Mucosa of descending colon (tissue), 3 donors: ENCODE results near the gene ZNF804B. TPM values are rescaled to one million over a fixed set of nuclear protein-coding genes. Genes with fewer than 3 reads are reported as not detected.

Experiments
- ATAC-seq: fragments of 200-7000 bp; cut with Tn5 transposase; one replicate; pipeline ENCODE4 v1.9.1; 2020; ENCODE audit warnings: mild to moderate bottlenecking, moderate library complexity
- DNase-seq, 3 donors: peaks; one replicate each; pipeline ENCODE4 v3.0.0-alpha.2; 2020
- H3K36me3 ChIP-seq: fragments of 200-600 bp; one replicate; pipeline ENCODE4 v1.8.0; 2021; ENCODE audit warnings: low read depth, mild to moderate bottlenecking
- H3K4me1 ChIP-seq: fragments of 200-600 bp; one replicate; pipeline ENCODE4 v1.8.0; 2021; ENCODE audit warnings: low read depth, mild to moderate bottlenecking
- H3K4me3 ChIP-seq: fragments of 200-600 bp; one replicate; pipeline ENCODE4 v1.8.0; 2021; ENCODE audit warnings: mild to moderate bottlenecking
- H3K9me3 ChIP-seq: fragments of 200-600 bp; one replicate; pipeline ENCODE4 v1.8.0; 2021; ENCODE audit warnings: mild to moderate bottlenecking
- intact Hi-C, 2 donors: fragments of 100-400 bp; cut with DNase I in 1 of 2; cut with micrococcal nuclease in 1 of 2; formaldehyde crosslinking; loops; one replicate each; pipeline versions ENCODE4 v1.11.0 to v1.11.1; 2022; cut with DNase I, micrococcal nuclease
- total RNA-seq, 3 donors: library from RNA; stranded (reverse); fragmentation: NEBNext Ultra II Directional in 2 of 3; extraction: Animal tissue kit (Norgen Biotek cat#: 25700) in 2 of 3; gene quantifications; one replicate each; pipeline versions ENCODE4 v1.2.1 to v1.2.4, GENCODE V29; 2021 to 2023
- TF ChIP-seq, protein P1 (sequence below): fragments of 200-600 bp; IDR thresholded peaks from one replicate; pipeline ENCODE4 v1.8.0; 2022; ENCODE audit warnings: antibody characterized with exemption, mild to moderate bottlenecking
- donor health status: DM: no; HTN: no; CAD: no; lungs with moderate emphysema.
- donor health status: DM: no; HTN: no; CAD: no.
- donor health status: DM: no; HTN: yes; CAD: no.

The ZNF804B gene
- total RNA-seq, 3 donors from 2014 or later: 0.06 TPM; not detected in 2

DNA sequence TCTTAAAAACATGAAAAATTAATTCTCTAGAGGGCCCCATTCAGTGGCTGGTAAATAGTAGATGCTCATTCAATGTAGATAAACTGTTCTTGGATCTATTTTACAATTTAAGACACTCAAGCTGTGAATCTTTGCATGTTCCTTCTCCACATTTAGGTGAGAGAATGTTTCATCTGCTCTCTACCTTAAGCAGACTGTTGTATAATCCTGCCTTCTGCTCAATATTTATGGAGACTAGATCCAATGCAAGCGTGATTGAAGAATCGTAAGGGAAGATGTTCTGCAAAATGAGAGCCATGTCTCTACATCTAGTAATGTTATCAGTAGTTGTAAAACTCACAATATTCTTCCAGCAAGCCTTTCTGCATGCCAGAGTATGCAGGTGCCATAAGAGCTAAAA, 151.0 kb downstream of the ZNF804B start:
- Histone ChIP-seq H3K36me3 (no peaks in the 10 kb centered on the region), H3K4me1 (no peaks in the 10 kb centered on the region), H3K4me3 (no peak overlapping the region), H3K9me3 (no peaks in the 10 kb centered on the region)
- intact Hi-C loops: no loop called here
- DNase-seq (no peak), ATAC-seq (no peak)
- TF ChIP-seq, protein P1, sequence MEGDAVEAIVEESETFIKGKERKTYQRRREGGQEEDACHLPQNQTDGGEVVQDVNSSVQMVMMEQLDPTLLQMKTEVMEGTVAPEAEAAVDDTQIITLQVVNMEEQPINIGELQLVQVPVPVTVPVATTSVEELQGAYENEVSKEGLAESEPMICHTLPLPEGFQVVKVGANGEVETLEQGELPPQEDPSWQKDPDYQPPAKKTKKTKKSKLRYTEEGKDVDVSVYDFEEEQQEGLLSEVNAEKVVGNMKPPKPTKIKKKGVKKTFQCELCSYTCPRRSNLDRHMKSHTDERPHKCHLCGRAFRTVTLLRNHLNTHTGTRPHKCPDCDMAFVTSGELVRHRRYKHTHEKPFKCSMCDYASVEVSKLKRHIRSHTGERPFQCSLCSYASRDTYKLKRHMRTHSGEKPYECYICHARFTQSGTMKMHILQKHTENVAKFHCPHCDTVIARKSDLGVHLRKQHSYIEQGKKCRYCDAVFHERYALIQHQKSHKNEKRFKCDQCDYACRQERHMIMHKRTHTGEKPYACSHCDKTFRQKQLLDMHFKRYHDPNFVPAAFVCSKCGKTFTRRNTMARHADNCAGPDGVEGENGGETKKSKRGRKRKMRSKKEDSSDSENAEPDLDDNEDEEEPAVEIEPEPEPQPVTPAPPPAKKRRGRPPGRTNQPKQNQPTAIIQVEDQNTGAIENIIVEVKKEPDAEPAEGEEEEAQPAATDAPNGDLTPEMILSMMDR: no peak

DNA sequence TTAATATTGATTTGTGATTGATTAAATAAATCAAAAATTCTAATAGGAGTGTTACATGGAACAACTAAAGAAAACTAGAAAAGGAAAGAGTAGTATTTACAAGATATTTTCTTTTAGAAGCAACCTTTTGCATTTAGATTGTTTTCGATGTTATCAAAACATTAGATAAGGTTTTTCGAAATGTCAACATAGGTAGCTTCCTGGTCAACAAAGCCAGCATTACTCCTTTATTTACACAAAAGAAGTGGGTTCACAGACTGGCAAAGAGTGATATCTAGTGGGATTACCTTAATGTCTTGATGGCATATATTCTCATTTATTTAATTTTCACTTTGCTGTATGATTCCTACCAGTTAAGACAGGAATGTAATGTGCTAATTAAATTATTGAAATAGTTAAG, 153.4 kb downstream of the ZNF804B start:
- DNase-seq (no peak), ATAC-seq (no peak)
- Histone ChIP-seq H3K4me1 (no peaks in the 10 kb centered on the region), H3K36me3 (no peaks in the 10 kb centered on the region), H3K9me3 (no peaks in the 10 kb centered on the region), H3K4me3 (no peak overlapping the region)
- TF ChIP-seq, protein P1: no peak
- intact Hi-C loops: no loop called here

DNA sequence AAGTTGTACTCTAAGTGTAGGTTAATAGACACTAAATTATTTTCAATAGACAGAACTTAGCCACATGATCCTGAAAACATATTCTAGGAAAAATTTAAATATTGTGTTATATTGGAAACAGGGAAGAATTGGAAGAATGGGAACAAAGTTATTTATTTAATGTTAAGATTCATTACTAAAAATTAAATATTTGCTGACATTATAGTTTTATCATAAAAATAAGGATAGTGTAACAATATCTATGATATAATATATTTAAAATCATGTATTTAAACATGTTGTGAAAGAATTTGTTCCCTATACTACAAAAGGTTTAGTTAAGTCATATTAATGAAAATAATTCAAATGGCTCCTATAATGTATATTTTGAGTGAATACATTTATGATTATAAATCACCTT, 156.1 kb downstream of the ZNF804B start:
- DNase-seq (no peak), ATAC-seq (no peak)
- Histone ChIP-seq H3K9me3 (no peaks in the 10 kb centered on the region), H3K36me3 (no peaks in the 10 kb centered on the region), H3K4me3 (no peak overlapping the region), H3K4me1 (no peaks in the 10 kb centered on the region)
- intact Hi-C loops: no loop called here
- TF ChIP-seq, protein P1: no peak

DNA sequence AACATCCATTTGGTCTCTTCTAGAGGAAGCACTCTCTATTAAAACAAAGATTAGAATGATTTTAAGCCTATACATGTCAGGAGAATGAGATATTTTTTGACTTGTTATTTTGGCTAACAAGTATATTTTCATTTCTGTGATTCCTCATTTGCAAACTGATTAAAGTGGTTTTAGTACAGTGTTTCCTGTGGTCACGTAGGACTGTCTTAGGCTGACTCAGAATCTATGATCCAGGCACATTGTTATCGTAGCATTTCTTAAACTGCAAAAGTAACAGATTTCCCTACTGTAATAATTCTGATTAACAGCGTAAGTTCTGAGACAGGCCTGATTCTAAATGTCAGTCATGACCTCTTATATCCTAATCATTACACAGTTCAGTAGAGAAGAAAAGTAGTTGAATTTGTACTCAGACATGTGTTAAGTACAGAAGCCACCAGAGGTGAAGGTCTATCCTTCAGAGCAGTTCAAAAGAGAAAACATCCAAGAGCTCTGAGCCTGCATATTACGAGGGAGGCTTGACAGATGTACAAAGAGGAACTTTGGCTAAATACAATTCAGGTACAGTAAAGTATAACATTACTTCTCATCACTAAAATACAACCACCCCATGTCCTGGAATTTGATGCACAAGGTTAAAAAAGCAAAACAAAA, 160.1 kb downstream of the ZNF804B start:
- Histone ChIP-seq H3K4me1 (no peaks in the 10 kb centered on the region), H3K9me3 (no peaks in the 10 kb centered on the region), H3K4me3 (no peak overlapping the region), H3K36me3 (no peaks in the 10 kb centered on the region)
- ATAC-seq (no peak), DNase-seq (no peak)
- TF ChIP-seq, protein P1: no peak
- intact Hi-C loops: no loop called here

DNA sequence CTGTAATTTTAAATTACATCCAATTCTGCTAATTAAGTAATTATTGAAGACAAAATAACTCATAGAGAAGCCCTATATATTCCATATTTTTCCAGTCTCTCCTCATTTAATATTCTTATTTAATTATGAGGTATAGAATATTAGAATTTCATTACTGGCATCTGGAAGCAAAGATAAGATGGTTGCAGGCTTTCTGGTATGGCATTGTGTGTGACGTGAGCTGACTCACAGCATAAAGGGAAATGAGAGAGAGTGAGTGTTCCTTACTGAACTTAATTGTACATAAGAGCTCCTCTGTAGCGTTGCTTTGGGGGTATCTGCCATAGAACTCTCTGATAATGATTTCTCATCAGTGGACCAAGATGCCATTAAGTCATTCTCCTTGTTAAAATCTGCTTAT, 163.4 kb downstream of the ZNF804B start:
- ATAC-seq (no peak), DNase-seq (no peak)
- H3K4me1 ChIP-seq: no peaks in the 10 kb centered on the region
- TF ChIP-seq, protein P1: no peak
- no peaks in the 10 kb centered on the region for H3K9me3 ChIP-seq
- H3K36me3 ChIP-seq: no peaks in the 10 kb centered on the region
- intact Hi-C loops: no loop called here
- no peak overlapping the region for H3K4me3 ChIP-seq

DNA sequence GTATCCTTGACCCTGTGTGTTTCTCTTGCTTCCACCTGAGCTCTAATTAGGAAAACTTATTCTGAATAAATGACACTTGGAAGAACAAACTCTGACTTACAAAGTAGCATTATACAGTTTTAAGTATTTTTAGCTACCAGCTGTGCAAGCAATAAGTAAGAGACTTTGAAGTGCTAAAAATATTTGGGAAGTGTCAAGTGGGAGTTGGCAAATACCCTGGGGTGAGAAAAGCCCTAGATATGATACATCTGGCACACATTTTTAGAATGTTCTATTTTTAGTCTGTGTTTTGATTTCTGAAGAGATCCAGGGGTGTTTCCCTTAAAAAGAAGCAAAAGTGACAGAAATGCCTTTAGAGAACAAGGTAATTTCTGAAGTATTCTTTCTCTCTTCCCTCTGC, 168.8 kb downstream of the ZNF804B start:
- Histone ChIP-seq H3K9me3 (no peaks in the 10 kb centered on the region), H3K4me1 (no peaks in the 10 kb centered on the region), H3K36me3 (no peaks in the 10 kb centered on the region), H3K4me3 (no peak overlapping the region)
- ATAC-seq: no peak
- intact Hi-C loops: no loop called here
- TF ChIP-seq, protein P1: no peak
- no peak for DNase-seq
